GM19023 (cell line): Measurements from ENCODE around the gene SPRN.

Experiments used
- ATAC-seq: cut with Tn5 transposase; IDR thresholded peaks from one replicate; pipeline ENCODE4 v1.9.1; 2021; ENCODE audit warnings: mild to moderate bottlenecking, moderate library complexity; ENCODE audit not compliant: unreplicated experiment

The SPRN gene

GRCh38 chr10:133457100-133457841 lies 32.8 kb upstream of the SPRN start:
- no peak for ATAC-seq

- no peak for ATAC-seq
Measured at GRCh38 chr10:133456041-133456951, 31.9 kb upstream of the SPRN start.

- ATAC-seq: no peak
Measured at GRCh38 chr10:133455611-133456031, 31.2 kb upstream of the SPRN start.

GRCh38 chr10:133455196-133455595 lies 30.8 kb upstream of the SPRN start:
- no peak for ATAC-seq

- no peak for ATAC-seq
Measured at GRCh38 chr10:133454204-133454893, 29.9 kb upstream of the SPRN start.

GRCh38 chr10:133453516-133454203 lies 29.2 kb upstream of the SPRN start, which contains the start of gene SCART1:
SCART1 (plus strand) TSS chr10:133453945; CDS start chr10:133453998, 53 bp downstream.
- ATAC-seq: no peak

- no peak for ATAC-seq
Measured at GRCh38 chr10:133452453-133452852, 28.0 kb upstream of the SPRN start.

- ATAC-seq: no peak
Measured at GRCh38 chr10:133451346-133451745, 26.9 kb upstream of the SPRN start.

- ATAC-seq: no peak
Measured at GRCh38 chr10:133448120-133448519, 23.7 kb upstream of the SPRN start.

GRCh38 chr10:133446979-133447378 lies 22.6 kb upstream of the SPRN start:
- ATAC-seq: no peak

GRCh38 chr10:133445751-133446708 lies 21.6 kb upstream of the SPRN start:
- ATAC-seq: no peak

GRCh38 chr10:133445268-133445732 lies 20.9 kb upstream of the SPRN start:
- ATAC-seq: no peak

- ATAC-seq: no peak
Measured at GRCh38 chr10:133444342-133445267, 20.2 kb upstream of the SPRN start.

- ATAC-seq: no peak
Measured at GRCh38 chr10:133442967-133443924, 18.8 kb upstream of the SPRN start.

- no peak for ATAC-seq
Measured at GRCh38 chr10:133442191-133442966, 18.0 kb upstream of the SPRN start.

GRCh38 chr10:133441780-133442179 lies 17.4 kb upstream of the SPRN start:
- ATAC-seq: no peak
